DND-41 (cell line): ENCODE data around the gene CFAP299.
"Not testable (repeated sequence)": the region's sequence is repeated elsewhere in the genome, so short reads cannot be mapped to it uniquely, and the experiment has no call there.

Source experiments
- ATAC-seq: fragments of 200-7000 bp; cut with Tn5 transposase; 3 replicates; pipeline ENCODE4 v1.9.1; 2021; ENCODE audit warnings: low read depth; ENCODE audit not compliant: insufficient read depth
- DNase-seq: peaks from one replicate; pipeline ENCODE4 v3.0.0-alpha.2; 2020
- H2AFZ ChIP-seq: 2 replicates; pipeline ENCODE4 v1.6.0; 2012; ENCODE audit warnings: low read depth, low read length
- H3K27ac ChIP-seq: 2 replicates; pipeline ENCODE4 v1.5.1; 2012; ENCODE audit warnings: low read length, inconsistent platforms
- H3K27me3 ChIP-seq: fragments of 200-600 bp; sonication (generic); 2 replicates; pipeline ENCODE4 v1.6.0; 2012; ENCODE audit warnings: low read length, mild to moderate bottlenecking, inconsistent platforms; ENCODE audit not compliant: insufficient read depth, poor library complexity
- H3K36me3 ChIP-seq: 2 replicates; pipeline ENCODE4 v1.5.1; 2012; ENCODE audit warnings: low read length, inconsistent platforms; ENCODE audit not compliant: insufficient read depth
- H3K4me1 ChIP-seq: 2 replicates; pipeline ENCODE4 v1.5.1; 2012; ENCODE audit warnings: mild to moderate bottlenecking, low read length; ENCODE audit not compliant: insufficient read depth
- H3K4me2 ChIP-seq: 2 replicates; pipeline ENCODE4 v1.6.0; 2012; ENCODE audit warnings: mild to moderate bottlenecking, moderate library complexity, low read length, inconsistent platforms; ENCODE audit not compliant: insufficient read depth
- H3K4me3 ChIP-seq, 2 experiments: fragments of 200-600 bp in 1 of 2; shearing (Covaris generic) in 1 of 2; 2 replicates each; pipeline ENCODE4 v1.5.1; 2012 to 2016; ENCODE audit warnings: inconsistent platforms in 2 of 2, low read length in 2 of 2, mild to moderate bottlenecking in 2 of 2, low read depth in 1 of 2, moderate library complexity in 1 of 2
- H3K79me2 ChIP-seq: 2 replicates; pipeline ENCODE4 v1.6.0; 2012; ENCODE audit warnings: low read length, inconsistent platforms; ENCODE audit not compliant: insufficient read depth
- H3K9ac ChIP-seq: 2 replicates; pipeline ENCODE4 v1.6.0; 2012; ENCODE audit warnings: low read depth, mild to moderate bottlenecking, inconsistent platforms, low read length, moderate library complexity
- H3K9me3 ChIP-seq: 2 replicates; pipeline ENCODE4 v1.5.1; 2012; ENCODE audit warnings: low read length, moderate library complexity, mild to moderate bottlenecking, inconsistent platforms; ENCODE audit not compliant: insufficient read depth, severe bottlenecking
- H4K20me1 ChIP-seq: 2 replicates; pipeline ENCODE4 v1.6.0; 2012; ENCODE audit warnings: low read length; ENCODE audit not compliant: insufficient read depth
- EZH2 ChIP-seq: IDR thresholded peaks from 3 replicates; pipeline ENCODE4 v1.6.1; 2012; ENCODE audit warnings: borderline replicate concordance, low read depth, mild to moderate bottlenecking, moderate library complexity, low read length, inconsistent platforms; ENCODE audit not compliant: severe bottlenecking
- TF ChIP-seq, protein P1 (sequence below): IDR thresholded peaks from 2 replicates; pipeline ENCODE4 v1.5.1; 2012; ENCODE audit warnings: borderline replicate concordance, low read length, moderate library complexity, mild to moderate bottlenecking; ENCODE audit not compliant: poor library complexity, severe bottlenecking; ENCODE audit errors: extremely low read depth

Gene CFAP299

DNA sequence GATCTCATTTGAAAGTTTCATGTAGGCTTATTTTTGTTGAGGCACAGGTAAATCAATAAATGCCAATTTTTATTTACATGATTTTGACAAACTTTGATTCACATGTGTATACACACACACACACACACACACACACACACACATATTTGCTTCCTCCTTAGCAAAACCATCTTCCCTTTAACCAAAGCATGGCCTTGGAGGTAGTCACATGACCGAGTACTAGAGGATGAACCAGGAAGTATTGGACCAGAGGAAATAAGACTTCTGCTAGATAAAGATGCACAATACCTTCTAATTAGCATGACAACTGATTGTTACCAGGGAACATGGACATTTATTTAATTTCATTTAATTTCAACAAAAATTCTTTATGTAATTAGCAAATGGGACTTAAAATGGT is 23.4 kb upstream of the CFAP299 start:
- DNase-seq = no peak
- ATAC-seq = no peak
- Histone ChIP-seq H3K4me2 (no peak overlapping the region), H3K4me3 (no peak overlapping the region), H3K4me1 (no peaks in the 10 kb centered on the region), H3K36me3 (no peaks in the 10 kb centered on the region), H3K27ac (no peak overlapping the region), H3K79me2 (no peaks in the 10 kb centered on the region), H3K9ac (no peak overlapping the region), H3K9me3 (no peaks in the 10 kb centered on the region), H4K20me1 (no peaks in the 10 kb centered on the region), H2AFZ (no peak overlapping the region), H3K27me3 (peaks cover 12% of the 10 kb centered on the region)
- TF ChIP-seq, protein P1, sequence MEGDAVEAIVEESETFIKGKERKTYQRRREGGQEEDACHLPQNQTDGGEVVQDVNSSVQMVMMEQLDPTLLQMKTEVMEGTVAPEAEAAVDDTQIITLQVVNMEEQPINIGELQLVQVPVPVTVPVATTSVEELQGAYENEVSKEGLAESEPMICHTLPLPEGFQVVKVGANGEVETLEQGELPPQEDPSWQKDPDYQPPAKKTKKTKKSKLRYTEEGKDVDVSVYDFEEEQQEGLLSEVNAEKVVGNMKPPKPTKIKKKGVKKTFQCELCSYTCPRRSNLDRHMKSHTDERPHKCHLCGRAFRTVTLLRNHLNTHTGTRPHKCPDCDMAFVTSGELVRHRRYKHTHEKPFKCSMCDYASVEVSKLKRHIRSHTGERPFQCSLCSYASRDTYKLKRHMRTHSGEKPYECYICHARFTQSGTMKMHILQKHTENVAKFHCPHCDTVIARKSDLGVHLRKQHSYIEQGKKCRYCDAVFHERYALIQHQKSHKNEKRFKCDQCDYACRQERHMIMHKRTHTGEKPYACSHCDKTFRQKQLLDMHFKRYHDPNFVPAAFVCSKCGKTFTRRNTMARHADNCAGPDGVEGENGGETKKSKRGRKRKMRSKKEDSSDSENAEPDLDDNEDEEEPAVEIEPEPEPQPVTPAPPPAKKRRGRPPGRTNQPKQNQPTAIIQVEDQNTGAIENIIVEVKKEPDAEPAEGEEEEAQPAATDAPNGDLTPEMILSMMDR = no peak
- TF ChIP-seq EZH2 = no peak

DNA sequence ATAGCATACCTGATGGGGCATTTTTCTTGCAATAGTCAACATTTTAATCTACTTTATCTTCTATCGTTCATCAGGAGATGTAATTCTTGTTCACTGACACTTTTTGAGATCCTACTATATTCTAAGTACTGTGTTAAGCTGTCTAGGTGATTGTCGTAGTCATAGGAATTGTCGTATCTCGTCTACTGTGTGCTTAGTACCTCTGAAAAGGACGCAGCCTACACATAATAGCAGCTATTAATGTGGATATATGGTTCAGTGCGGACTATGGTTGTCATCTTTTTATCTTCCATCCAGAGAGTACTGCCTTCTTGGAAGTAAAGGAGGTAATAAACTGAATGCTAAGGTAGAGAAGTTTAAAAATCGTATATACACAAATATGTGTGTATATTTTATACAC is 21.9 kb upstream of the CFAP299 start:
- TF ChIP-seq, protein P1 = no peak
- no peak for TF ChIP-seq EZH2
- no peaks in the 10 kb centered on the region for H3K4me1 ChIP-seq
- ATAC-seq (no peak), DNase-seq (no peak)
- no peak overlapping the region for H3K9ac ChIP-seq
- H3K27ac ChIP-seq = no peak overlapping the region
- H3K79me2 ChIP-seq = no peaks in the 10 kb centered on the region
- H3K4me2 ChIP-seq = no peak overlapping the region
- no peaks in the 10 kb centered on the region for H3K9me3 ChIP-seq
- no peak overlapping the region for H3K4me3 ChIP-seq
- H3K36me3 ChIP-seq = no peaks in the 10 kb centered on the region
- peaks cover 5% of the 10 kb centered on the region for H3K27me3 ChIP-seq
- H2AFZ ChIP-seq = no peak overlapping the region
- no peaks in the 10 kb centered on the region for H4K20me1 ChIP-seq

DNA sequence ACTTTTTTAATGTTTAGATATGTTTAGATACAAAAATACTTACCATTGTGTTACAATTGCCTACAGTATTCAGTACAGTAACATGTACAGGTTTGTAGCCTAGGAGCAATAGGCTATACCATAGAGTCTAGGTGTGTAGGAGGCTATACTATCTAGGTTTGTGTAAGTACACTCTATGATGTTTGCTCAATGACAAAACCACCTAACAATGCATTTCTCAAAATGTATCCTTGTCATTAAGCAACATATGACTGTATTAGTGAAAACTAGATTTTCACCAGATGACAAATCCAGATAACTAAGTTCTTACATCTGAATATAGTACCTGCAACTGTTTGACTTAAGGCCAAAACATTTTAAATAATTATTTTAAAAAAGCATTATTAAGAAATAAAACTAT is 19.7 kb upstream of the CFAP299 start:
- H4K20me1 ChIP-seq, H3K27me3 ChIP-seq, ATAC-seq, H3K79me2 ChIP-seq, H3K9me3 ChIP-seq, H3K27ac ChIP-seq, DNase-seq, H3K4me3 ChIP-seq, H3K4me1 ChIP-seq, H2AFZ ChIP-seq, H3K36me3 ChIP-seq, H3K4me2 ChIP-seq, H3K9ac ChIP-seq: not testable (repeated sequence)

DNA sequence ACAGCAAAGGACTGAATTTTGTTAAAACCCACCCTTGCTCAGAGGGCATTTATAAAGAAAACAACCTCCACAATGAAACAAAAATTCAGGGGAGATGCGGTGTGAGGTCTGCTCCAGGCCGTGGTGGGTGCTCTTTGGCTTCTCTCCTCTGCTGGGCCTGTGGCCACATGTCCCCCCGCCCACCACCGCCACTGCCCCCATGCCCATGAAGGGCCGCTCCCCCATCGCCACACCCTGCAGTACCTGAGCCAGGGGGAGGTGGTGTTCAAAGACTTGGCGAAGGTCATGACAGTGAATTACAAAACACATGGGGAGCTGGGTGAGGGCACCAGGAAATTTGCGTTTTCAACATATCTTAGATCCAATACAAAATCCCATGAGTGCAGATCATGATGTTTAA is 14.2 kb upstream of the CFAP299 start:
- Histone ChIP-seq H3K9me3 (no peaks in the 10 kb centered on the region), H3K79me2 (no peaks in the 10 kb centered on the region), H3K4me2 (no peak overlapping the region), H3K36me3 (no peaks in the 10 kb centered on the region), H2AFZ (no peak overlapping the region), H3K4me3 (no peak overlapping the region), H3K27me3 (no peaks in the 10 kb centered on the region), H4K20me1 (no peaks in the 10 kb centered on the region), H3K9ac (no peak overlapping the region), H3K4me1 (no peaks in the 10 kb centered on the region), H3K27ac (no peak overlapping the region)
- DNase-seq = no peak
- no peak for ATAC-seq
- no peak for TF ChIP-seq EZH2
- TF ChIP-seq, protein P1 = no peak
